ENCODE measurements around the gene NQO2. TPM values are rescaled to one million over a fixed set of nuclear protein-coding genes. Genes with fewer than 3 reads are reported as not detected.
"Not testable (repeated sequence)": the region's sequence is repeated elsewhere in the genome, so short reads cannot be mapped to it uniquely, and the experiment has no call there.

The NQO2 gene
- total RNA-seq, 5 donors from 2014 or later (not counting 1 experiment from before 2014, with no cell fraction given), result 9.1 to 54.6 (median 33.0) TPM

DNA sequence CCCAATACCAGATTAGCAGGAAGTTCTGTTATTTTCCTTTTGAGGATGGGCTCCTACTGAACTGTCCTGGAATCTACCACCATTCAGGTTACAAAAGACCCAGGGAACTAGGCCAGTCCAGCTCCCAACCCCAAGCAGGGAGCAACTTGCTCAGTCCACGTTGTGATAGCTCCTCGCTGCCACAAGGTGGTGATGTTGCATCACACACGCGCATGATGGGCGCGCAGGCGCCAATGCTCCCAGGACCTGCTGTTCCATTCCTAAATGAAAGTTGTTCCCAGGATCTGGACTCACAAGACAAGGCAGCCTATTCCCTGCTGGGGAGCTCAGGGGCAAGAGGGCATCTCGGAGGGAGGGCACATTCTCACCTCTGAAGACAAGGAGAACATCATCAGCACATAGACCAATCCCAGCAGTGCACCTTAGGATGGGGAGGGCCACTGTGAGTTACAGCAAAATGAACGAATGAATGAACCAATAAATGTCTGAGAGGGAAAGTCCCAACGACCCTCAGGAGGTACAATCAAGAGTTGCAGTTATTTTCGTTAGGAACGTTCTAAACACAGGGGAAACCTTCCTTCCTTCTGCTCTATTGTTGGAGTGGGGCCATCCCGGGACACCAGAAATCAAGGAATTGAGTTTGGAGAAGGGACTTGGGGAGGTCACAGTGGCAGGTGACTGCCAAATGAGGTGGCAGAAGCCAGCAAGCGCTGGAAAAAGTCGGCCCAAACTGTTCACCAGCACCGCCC, 1.3 kb upstream of the NQO2 start:
- POLR2A ChIA-PET; H3K27me3 ChIP-seq (replicated peaks in 1 of 2; ENCODE audit: control insufficient read depth in 2 of 2, extremely low read depth in 1 of 2, insufficient read depth in 2 of 2, low read length in 1 of 2); H3K9me3 Mint-ChIP-seq; H3K27me3 Mint-ChIP-seq; H3K9me3 ChIP-seq; H3K36me3 ChIP-seq (ENCODE audit: control insufficient read depth in 2 of 2, extremely low read depth in 1 of 2, insufficient read depth in 1 of 2, low read length in 1 of 2): not testable (repeated sequence)
- Mint-ChIP-seq H3K4me3 (peak overlapping the region; percentile 76 to 88 (median 85)), H3K4me1 (peaks cover 21 to 36% (median 27%) of the 10 kb centered on the region in 3 donors), H3K27ac (peak overlapping the region; percentile 52 to 75), H3K36me3 (peaks cover 10% of the 10 kb centered on the region)
- Histone ChIP-seq H3K27ac (ENCODE audit: low read length) (peak overlapping the region; percentile 78), H3K4me1 (ENCODE audit: control insufficient read depth in 1 of 2, extremely low read depth in 1 of 2, insufficient read depth in 2 of 2, low read length in 2 of 2) (peaks cover 7 to 28% of the 10 kb centered on the region in 2 experiments), H3K4me3 (ENCODE audit: control insufficient read depth in 1 of 2, extremely low read depth in 1 of 2, low read length in 1 of 2) (peak overlapping the region; percentile 76 to 86)
- CTCF ChIA-PET, result interaction anchor here in 1 of 2 donors (0.7 to 1.2 kb wide), 4 partner anchors 8 to 58 kb away, joined by 3 to 5 read pairs (median 3); no protein-coding TSS in a partner anchor
- ATAC-seq (replicated peaks in 1 of 4) (peak; percentile 43 to 71 (median 48)), DNase-seq (peak; percentile 36 to 77 (median 59))
- WGBS (ENCODE audit: insufficient coverage), result 0% methylated on average over 1 of the region's 16 CpGs

DNA sequence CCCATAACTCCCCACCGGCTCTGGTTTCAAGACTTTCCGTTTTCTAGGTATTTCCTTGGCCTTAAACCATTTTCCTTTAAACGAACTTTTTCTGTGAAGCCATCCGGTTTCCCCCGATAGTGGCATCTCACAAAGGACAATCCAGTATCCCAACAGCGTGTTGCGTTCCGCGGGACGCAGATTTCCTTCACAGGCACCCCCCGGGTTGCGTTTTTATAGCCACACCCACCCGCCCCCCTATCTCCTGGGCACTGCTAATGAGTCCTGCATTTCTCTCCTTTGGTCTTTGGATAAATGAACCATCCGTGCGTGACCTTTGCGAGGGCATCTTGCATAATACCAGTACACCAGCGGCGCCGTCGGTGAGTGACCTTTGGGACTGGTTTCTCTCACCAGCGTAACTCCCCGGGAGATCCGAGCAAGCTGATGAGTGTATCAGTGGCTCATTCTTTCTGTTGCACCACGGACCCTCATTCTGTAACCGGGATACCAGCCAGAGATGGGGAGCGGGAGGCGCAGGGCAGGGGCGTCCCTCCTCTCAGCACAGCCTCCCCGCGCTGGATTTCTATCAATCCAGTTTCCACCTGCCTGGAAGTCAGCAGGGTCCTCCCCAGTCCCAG, 586 bp upstream of the NQO2 start:
- Histone ChIP-seq H3K9me3 (no peaks in the 10 kb centered on the region), H3K27me3 (replicated peaks in 1 of 2; ENCODE audit: control insufficient read depth in 2 of 2, extremely low read depth in 1 of 2, insufficient read depth in 2 of 2, low read length in 1 of 2) (no peaks in the 10 kb centered on the region), H3K27ac (ENCODE audit: low read length) (peak overlapping the region; percentile 78), H3K4me3 (ENCODE audit: control insufficient read depth in 1 of 2, extremely low read depth in 1 of 2, low read length in 1 of 2) (peak overlapping the region; percentile 76 to 86), H3K4me1 (ENCODE audit: control insufficient read depth in 1 of 2, extremely low read depth in 1 of 2, insufficient read depth in 2 of 2, low read length in 2 of 2) (peaks cover 7 to 28% of the 10 kb centered on the region in 2 experiments), H3K36me3 (ENCODE audit: control insufficient read depth in 2 of 2, extremely low read depth in 1 of 2, insufficient read depth in 1 of 2, low read length in 1 of 2) (peaks cover 0 to under 1% of the 10 kb centered on the region in 2 donors)
- H3K4me3 Mint-ChIP-seq, result peak overlapping the region; percentile 76 to 88 (median 85)
- H3K9me3 Mint-ChIP-seq, result no peaks in the 10 kb centered on the region
- peak in 8 of 35 experiments; percentile 6 to 48 (median 20) for DNase-seq
- WGBS (ENCODE audit: insufficient coverage), result 0% methylated on average over 25 of the region's 30 CpGs
- no peaks in the 10 kb centered on the region for H3K27me3 Mint-ChIP-seq
- peak overlapping the region; percentile 75 to 78 for H3K27ac Mint-ChIP-seq
- peaks cover 21 to 36% (median 27%) of the 10 kb centered on the region in 3 donors for H3K4me1 Mint-ChIP-seq
- POLR2A ChIA-PET, result interaction anchor here (0.6 to 1.5 kb wide), 10 partner anchors 10 to 231 kb away, joined by 3 to 12 read pairs (median 4); no protein-coding TSS in a partner anchor
- peaks cover 10% of the 10 kb centered on the region for H3K36me3 Mint-ChIP-seq
- CTCF ChIA-PET, result interaction anchor here (0.6 to 1.5 kb wide), 12 partner anchors 9 to 1470 kb away, joined by 3 to 11 read pairs (median 4); no protein-coding TSS in a partner anchor
- peak in 2 of 4 experiments; percentile 31 to 39 for ATAC-seq (replicated peaks in 1 of 4)

DNA sequence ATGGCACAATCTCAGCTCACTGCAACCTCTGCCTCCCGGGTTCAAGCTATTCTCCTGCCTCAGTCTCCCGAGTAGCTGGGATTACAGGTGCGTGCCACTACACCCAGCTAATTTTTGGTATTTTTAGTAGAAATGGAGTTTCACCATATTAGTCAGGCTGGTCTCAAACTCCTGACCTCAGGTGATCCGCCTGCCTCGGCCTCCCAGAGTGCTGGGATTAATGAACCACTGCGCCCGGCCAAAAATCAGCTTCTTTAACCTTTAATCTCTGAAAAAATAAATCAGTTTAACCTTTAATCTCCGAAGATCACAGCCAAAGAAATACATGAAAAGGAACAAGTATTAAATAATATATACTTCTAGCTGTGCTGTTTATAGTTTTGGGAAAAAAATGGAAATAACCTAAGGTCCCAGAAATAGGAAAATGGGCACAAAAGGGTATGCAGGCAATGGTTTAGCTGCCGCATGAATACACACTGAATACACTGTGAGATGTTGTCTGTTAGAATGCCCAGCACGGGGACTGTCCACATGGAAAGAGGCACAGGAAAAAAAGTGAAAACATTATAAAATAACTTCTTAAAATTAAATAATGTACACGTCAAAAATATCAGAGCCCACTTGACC, 1.6 kb downstream of the NQO2 start:
- DNase-seq (no peak), ATAC-seq (replicated peaks in 1 of 4) (no peak)
- no CpG with 5 or more reads among the region's 11 CpGs for WGBS (ENCODE audit: insufficient coverage)
- Mint-ChIP-seq H3K4me1 (peaks cover 21 to 37% (median 30%) of the 10 kb centered on the region in 3 donors), H3K27me3 (no peaks in the 10 kb centered on the region), H3K27ac (peak overlapping the region in 1 of 2 donors; percentile 34), H3K9me3 (no peaks in the 10 kb centered on the region), H3K36me3 (peaks cover 30% of the 10 kb centered on the region), H3K4me3 (peak overlapping the region; percentile 85 to 89 (median 88))
- ChIA-PET POLR2A (interaction anchor here in 1 of 2 donors (0.7 to 1.0 kb wide), 2 partner anchors 11 to 154 kb away, joined by 3 to 9 read pairs; no protein-coding TSS in a partner anchor), CTCF (interaction anchor here (0.6 to 2.5 kb wide), 11 partner anchors 12 to 270 kb away, joined by 3 to 12 read pairs (median 6); no protein-coding TSS in a partner anchor)
- Histone ChIP-seq H3K4me3 (ENCODE audit: control insufficient read depth in 1 of 2, extremely low read depth in 1 of 2, low read length in 1 of 2) (no peak overlapping the region), H3K36me3 (ENCODE audit: control insufficient read depth in 2 of 2, extremely low read depth in 1 of 2, insufficient read depth in 1 of 2, low read length in 1 of 2) (peaks cover 0 to 12% of the 10 kb centered on the region in 2 donors), H3K4me1 (ENCODE audit: control insufficient read depth in 1 of 2, extremely low read depth in 1 of 2, insufficient read depth in 2 of 2, low read length in 2 of 2) (peaks cover 7 to 28% of the 10 kb centered on the region in 2 experiments), H3K27me3 (replicated peaks in 1 of 2; ENCODE audit: control insufficient read depth in 2 of 2, extremely low read depth in 1 of 2, insufficient read depth in 2 of 2, low read length in 1 of 2) (no peaks in the 10 kb centered on the region), H3K9me3 (no peaks in the 10 kb centered on the region), H3K27ac (ENCODE audit: low read length) (no peak overlapping the region)

DNA sequence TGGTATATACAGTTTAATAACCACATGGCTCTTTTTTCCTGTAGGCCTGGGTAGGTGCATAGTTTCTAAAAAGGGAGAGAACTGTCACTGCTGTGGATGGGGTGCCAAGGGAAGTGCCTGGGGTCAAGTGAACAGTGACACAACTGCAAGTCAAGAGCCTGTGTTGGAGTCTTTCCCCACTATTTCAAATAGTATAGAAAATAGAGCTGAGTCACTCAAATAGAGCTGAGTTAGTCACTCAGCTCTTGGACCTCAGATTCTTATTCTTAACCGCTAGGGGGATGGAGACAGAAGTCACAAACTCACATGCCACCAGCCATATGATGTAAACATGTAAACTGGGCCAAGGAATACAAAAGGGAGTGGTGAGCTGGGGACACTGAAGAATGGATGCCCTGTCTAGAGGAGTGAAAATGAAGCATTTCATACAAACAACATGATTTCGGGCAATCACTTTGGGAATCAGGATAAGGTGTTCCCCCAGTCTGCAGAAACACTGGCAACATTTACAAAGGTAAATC, 2.1 kb downstream of the NQO2 start:
- Mint-ChIP-seq H3K4me1 (peaks cover 21 to 39% (median 30%) of the 10 kb centered on the region in 3 donors), H3K9me3 (no peaks in the 10 kb centered on the region), H3K27ac (peak overlapping the region in 1 of 2 donors; percentile 17), H3K4me3 (peak overlapping the region; percentile 5 to 55 (median 19)), H3K27me3 (no peaks in the 10 kb centered on the region), H3K36me3 (peaks cover 35% of the 10 kb centered on the region)
- Histone ChIP-seq H3K27me3 (replicated peaks in 1 of 2; ENCODE audit: control insufficient read depth in 2 of 2, extremely low read depth in 1 of 2, insufficient read depth in 2 of 2, low read length in 1 of 2) (no peaks in the 10 kb centered on the region), H3K27ac (ENCODE audit: low read length) (no peak overlapping the region), H3K4me3 (ENCODE audit: control insufficient read depth in 1 of 2, extremely low read depth in 1 of 2, low read length in 1 of 2) (no peak overlapping the region), H3K36me3 (ENCODE audit: control insufficient read depth in 2 of 2, extremely low read depth in 1 of 2, insufficient read depth in 1 of 2, low read length in 1 of 2) (peaks cover 0 to 18% of the 10 kb centered on the region in 2 donors), H3K9me3 (no peaks in the 10 kb centered on the region), H3K4me1 (ENCODE audit: control insufficient read depth in 1 of 2, extremely low read depth in 1 of 2, insufficient read depth in 2 of 2, low read length in 2 of 2) (peaks cover 7 to 28% of the 10 kb centered on the region in 2 experiments)
- ChIA-PET POLR2A (interaction anchor here (0.7 to 1.0 kb wide), 2 partner anchors 12 to 65 kb away, joined by 3 read pairs; no protein-coding TSS in a partner anchor), CTCF (interaction anchor here (0.6 to 2.5 kb wide), 10 partner anchors 10 to 103 kb away, joined by 3 to 12 read pairs (median 5); no protein-coding TSS in a partner anchor)
- ATAC-seq (replicated peaks in 1 of 4) (no peak), DNase-seq (peak in 3 of 35 experiments; percentile 10 to 67 (median 30))
- no CpG with 5 or more reads among the region's 2 CpGs for WGBS (ENCODE audit: insufficient coverage)

DNA sequence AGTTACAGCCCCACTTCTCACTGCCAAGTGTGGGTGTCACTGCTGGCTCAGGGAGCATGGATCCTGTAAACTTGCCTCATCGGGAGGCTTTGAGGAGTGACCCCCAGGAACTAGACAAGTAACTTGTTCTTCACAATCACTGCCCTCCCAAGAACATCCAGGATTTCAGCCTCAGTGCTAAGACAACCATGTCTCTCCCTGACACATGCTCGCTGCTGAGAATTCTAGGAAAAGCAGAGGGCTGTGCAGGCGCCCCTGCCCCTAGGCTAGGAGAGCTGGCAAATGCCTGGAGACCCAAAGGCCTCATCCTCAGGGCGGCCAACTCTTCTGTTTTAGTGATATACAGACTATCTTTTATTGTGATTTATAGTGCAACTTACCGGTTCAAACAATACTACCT, 3.5 kb downstream of the NQO2 start:
- H3K4me1 ChIP-seq (ENCODE audit: control insufficient read depth in 1 of 2, extremely low read depth in 1 of 2, insufficient read depth in 2 of 2, low read length in 2 of 2), result peaks cover 7 to 28% of the 10 kb centered on the region in 2 experiments
- Mint-ChIP-seq H3K36me3 (peaks cover 48% of the 10 kb centered on the region), H3K4me1 (peaks cover 19 to 37% (median 27%) of the 10 kb centered on the region in 3 donors), H3K27ac (peak overlapping the region in 1 of 2 donors; percentile 59)
- DNase-seq; ATAC-seq (replicated peaks in 1 of 4); H3K4me3 ChIP-seq (ENCODE audit: control insufficient read depth in 1 of 2, extremely low read depth in 1 of 2, low read length in 1 of 2); H3K27me3 Mint-ChIP-seq; CTCF ChIA-PET; H3K4me3 Mint-ChIP-seq; H3K9me3 ChIP-seq; H3K27me3 ChIP-seq (replicated peaks in 1 of 2; ENCODE audit: control insufficient read depth in 2 of 2, extremely low read depth in 1 of 2, insufficient read depth in 2 of 2, low read length in 1 of 2); POLR2A ChIA-PET; H3K9me3 Mint-ChIP-seq; H3K27ac ChIP-seq (ENCODE audit: low read length): not testable (repeated sequence)
- WGBS (ENCODE audit: insufficient coverage), result 100% methylated on average over 1 of the region's 5 CpGs
- H3K36me3 ChIP-seq (ENCODE audit: control insufficient read depth in 2 of 2, extremely low read depth in 1 of 2, insufficient read depth in 1 of 2, low read length in 1 of 2), result peaks cover 0 to 24% of the 10 kb centered on the region in 2 donors
